ENCODE measurements around the gene PTGFR.

GRCh38 chr1:78501203-78501602, 10.4 kb downstream of the PTGFR start:
- TF ChIP-seq KLF10 (tag by site-specific recombination; IDR thresholded peaks at IDR 0.05) (no peak), ZNF677 (tag by site-specific recombination; IDR thresholded peaks at IDR 0.05) (no peak), ZFP3 (tag by site-specific recombination; IDR thresholded peaks at IDR 0.05; ENCODE audit: low read depth) (no peak), KLF8 (tag by site-specific recombination; IDR thresholded peaks at IDR 0.05) (no peak), YY1 (tag by site-specific recombination; IDR thresholded peaks at IDR 0.05) (no peak), CTCF (tag by site-specific recombination; IDR thresholded peaks at IDR 0.05) (no peak), ZNF561 (tag by site-specific recombination; IDR thresholded peaks at IDR 0.05; ENCODE audit: borderline replicate concordance) (no peak), ZNF585B (tag by site-specific recombination; IDR thresholded peaks at IDR 0.05) (no peak), ZNF248 (tag by site-specific recombination; IDR thresholded peaks at IDR 0.05) (no peak), ZBTB7A (tag by site-specific recombination; IDR thresholded peaks at IDR 0.05; ENCODE audit: low read depth) (no peak), BCL6B (tag by site-specific recombination; IDR thresholded peaks at IDR 0.05) (no peak)

All from HEK293 (cell line).